Kidney epithelial cell (primary cell): ENCODE data around the gene ZIC4. TPM values are rescaled to one million over a fixed set of nuclear protein-coding genes. Genes with fewer than 3 reads are reported as not detected.

Experiments
- DNase-seq: peaks from one replicate; pipeline ENCODE4 v3.0.0-alpha.2; 2010; ENCODE audit warnings: low read depth
- H3K27me3 ChIP-seq: 2 replicates; pipeline ENCODE4 v1.6.0; 2011; ENCODE audit warnings: low read length; ENCODE audit not compliant: control insufficient read depth, insufficient read depth
- H3K36me3 ChIP-seq: 2 replicates; pipeline ENCODE4 v1.5.1; 2011; ENCODE audit warnings: low read length; ENCODE audit not compliant: control insufficient read depth, insufficient read depth
- H3K4me3 ChIP-seq: 2 replicates; pipeline ENCODE4 v1.5.1; 2011; ENCODE audit warnings: low read depth, mild to moderate bottlenecking, control low read depth, low read length
- total RNA-seq: library from RNA; depleted of rRNA; stranded (reverse); fragments of >200 nt; gene quantifications from 2 replicates; pipeline ENCODE4 v1.2.3, GENCODE V29; 2015
- TF ChIP-seq, protein P1 (sequence below): IDR thresholded peaks from 2 replicates; pipeline ENCODE4 v1.5.1; 2011; ENCODE audit warnings: mild to moderate bottlenecking, moderate library complexity, low read length, control low read depth, inconsistent platforms; ENCODE audit not compliant: insufficient read depth, poor library complexity, severe bottlenecking

ZIC4 gene
- total RNA-seq, 1 donor from 2014 or later, result not detected

DNA sequence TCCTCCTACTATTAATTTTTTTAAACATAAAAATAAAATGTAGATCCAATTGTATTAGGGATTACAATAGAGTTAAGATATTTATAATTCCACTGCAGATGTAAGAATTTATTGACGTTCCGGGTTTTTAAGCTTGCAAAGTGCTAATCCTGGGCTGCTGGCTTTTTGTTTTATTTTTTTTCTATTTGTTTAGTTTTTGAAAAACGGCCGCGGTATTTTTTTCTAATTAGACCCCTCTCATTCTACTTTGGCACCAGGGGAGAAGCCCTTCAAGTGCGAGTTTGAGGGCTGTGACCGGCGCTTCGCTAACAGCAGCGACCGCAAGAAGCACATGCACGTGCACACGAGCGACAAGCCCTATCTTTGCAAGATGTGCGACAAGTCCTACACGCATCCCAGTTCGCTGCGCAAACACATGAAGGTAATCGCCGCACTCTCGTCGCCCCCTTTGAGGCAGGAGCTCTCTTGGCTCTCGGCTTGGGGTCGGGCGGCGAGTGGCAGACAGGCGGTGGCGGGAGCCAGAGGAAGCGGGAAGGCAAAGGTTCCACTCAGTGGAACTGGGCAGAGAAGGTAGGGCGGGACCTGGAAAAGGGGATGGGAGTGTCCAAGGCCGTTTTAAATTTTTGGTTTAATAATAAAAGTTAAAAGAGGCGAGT lies 6.0 kb upstream of the ZIC4 start:
- Histone ChIP-seq H3K4me3 (no peak overlapping the region), H3K27me3 (peaks cover 76% of the 10 kb centered on the region), H3K36me3 (no peaks in the 10 kb centered on the region)
- TF ChIP-seq, protein P1, sequence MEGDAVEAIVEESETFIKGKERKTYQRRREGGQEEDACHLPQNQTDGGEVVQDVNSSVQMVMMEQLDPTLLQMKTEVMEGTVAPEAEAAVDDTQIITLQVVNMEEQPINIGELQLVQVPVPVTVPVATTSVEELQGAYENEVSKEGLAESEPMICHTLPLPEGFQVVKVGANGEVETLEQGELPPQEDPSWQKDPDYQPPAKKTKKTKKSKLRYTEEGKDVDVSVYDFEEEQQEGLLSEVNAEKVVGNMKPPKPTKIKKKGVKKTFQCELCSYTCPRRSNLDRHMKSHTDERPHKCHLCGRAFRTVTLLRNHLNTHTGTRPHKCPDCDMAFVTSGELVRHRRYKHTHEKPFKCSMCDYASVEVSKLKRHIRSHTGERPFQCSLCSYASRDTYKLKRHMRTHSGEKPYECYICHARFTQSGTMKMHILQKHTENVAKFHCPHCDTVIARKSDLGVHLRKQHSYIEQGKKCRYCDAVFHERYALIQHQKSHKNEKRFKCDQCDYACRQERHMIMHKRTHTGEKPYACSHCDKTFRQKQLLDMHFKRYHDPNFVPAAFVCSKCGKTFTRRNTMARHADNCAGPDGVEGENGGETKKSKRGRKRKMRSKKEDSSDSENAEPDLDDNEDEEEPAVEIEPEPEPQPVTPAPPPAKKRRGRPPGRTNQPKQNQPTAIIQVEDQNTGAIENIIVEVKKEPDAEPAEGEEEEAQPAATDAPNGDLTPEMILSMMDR, result no peak
- DNase-seq, result no peak

DNA sequence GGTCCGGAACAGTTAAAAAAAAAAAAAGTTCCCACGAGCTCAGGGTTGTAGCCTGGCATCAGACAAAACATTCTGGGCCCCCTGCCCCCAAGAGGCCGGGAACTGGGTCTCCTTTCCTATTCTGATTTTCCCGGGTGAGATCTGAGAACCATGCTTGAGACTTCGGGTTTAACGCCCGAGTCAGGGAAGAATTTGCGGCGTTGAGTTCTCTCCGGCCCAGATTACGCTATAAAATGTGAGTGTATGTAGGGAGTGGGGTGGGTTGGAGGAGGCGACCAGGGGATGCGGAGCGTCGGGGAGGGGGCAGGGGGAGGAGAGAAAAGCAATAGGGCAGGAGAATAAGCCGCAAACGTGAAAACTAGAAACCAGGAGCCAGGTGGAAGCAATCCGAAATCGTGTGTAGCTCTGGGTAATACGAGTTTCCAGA lies 5.5 kb upstream of the ZIC4 start:
- TF ChIP-seq, protein P1, result no peak
- DNase-seq, result no peak
- Histone ChIP-seq H3K4me3 (no peak overlapping the region), H3K36me3 (no peaks in the 10 kb centered on the region), H3K27me3 (peaks cover 81% of the 10 kb centered on the region)

DNA sequence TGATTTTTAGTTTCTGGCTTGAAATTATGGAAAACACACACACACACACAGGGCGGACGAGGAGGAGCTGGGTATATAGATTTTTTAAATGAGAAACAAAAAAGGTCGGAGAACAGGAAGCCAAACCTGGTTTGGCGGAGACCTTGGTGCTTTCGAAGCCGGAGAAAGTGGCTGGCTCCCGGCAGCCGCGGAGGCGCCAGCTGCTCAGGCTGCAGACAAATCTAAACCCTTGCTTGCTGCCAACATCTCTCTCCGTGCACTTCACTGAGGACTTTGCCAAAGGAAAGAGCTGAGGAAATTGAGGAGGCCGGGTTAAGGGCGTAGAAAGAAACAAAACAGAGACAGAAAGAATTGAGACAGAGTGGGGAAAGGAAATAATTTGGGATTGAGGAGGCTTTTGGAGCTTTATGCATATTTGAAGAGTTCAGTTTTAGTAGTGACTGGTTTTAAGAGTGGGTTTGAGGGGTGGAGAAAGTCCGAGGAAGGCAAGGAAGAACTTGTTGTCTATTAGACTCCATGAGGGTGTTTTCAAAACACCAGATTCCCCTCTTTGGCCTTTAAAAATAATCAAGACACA lies 5.0 kb upstream of the ZIC4 start:
- peaks cover 86% of the 10 kb centered on the region for H3K27me3 ChIP-seq
- TF ChIP-seq, protein P1, result no peak
- H3K36me3 ChIP-seq, result no peaks in the 10 kb centered on the region
- DNase-seq, result no peak
- no peak overlapping the region for H3K4me3 ChIP-seq

DNA sequence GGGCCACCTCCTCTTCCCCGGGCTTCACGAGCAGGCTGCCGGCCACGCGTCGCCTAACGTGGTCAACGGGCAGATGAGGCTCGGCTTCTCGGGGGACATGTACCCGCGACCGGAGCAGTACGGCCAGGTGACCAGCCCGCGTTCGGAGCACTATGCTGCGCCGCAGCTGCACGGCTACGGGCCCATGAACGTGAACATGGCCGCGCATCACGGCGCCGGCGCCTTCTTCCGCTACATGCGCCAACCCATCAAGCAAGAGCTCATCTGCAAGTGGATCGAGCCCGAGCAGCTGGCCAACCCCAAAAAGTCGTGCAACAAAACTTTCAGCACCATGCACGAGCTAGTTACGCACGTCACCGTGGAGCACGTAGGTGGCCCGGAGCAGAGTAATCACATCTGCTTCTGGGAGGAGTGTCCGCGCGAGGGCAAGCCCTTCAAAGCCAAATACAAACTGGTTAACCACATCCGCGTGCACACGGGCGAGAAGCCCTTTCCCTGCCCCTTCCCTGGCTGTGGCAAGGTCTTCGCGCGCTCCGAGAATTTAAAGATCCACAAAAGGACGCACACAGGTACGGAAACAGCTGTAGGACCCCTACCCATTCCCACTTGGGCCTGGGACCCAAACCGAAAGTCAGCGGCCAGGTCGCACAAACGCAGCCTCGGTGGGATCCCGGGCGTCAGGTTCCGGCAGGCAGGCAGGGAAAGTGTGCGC lies 4.3 kb upstream of the ZIC4 start:
- H3K4me3 ChIP-seq, result no peak overlapping the region
- H3K27me3 ChIP-seq, result peaks cover 93% of the 10 kb centered on the region
- no peak for DNase-seq
- H3K36me3 ChIP-seq, result no peaks in the 10 kb centered on the region
- TF ChIP-seq, protein P1, result no peak

DNA sequence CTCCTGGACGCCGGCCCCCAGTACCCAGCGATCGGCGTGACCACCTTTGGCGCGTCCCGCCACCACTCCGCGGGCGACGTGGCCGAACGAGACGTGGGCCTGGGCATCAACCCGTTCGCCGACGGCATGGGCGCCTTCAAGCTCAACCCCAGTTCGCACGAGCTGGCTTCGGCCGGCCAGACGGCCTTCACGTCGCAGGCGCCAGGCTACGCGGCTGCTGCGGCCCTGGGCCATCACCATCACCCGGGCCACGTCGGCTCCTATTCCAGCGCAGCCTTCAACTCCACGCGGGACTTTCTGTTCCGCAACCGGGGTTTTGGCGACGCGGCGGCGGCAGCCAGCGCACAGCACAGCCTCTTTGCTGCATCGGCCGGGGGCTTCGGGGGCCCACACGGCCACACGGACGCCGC lies 3.8 kb upstream of the ZIC4 start:
- DNase-seq, result no peak
- Histone ChIP-seq H3K36me3 (no peaks in the 10 kb centered on the region), H3K27me3 (peaks cover 94% of the 10 kb centered on the region), H3K4me3 (no peak overlapping the region)
- TF ChIP-seq, protein P1, result no peak
